Left ventricle myocardium inferior (tissue), 1 donor: ENCODE data around the gene CLPTM1. TPM values are rescaled to one million over a fixed set of nuclear protein-coding genes. Genes with fewer than 3 reads are reported as not detected.

ENCODE experiments used
- DNase-seq: peaks from one replicate; pipeline ENCODE4 v3.0.0-alpha.2; 2020
- H3K27ac ChIP-seq: fragments of 200-600 bp; replicated peaks from 2 replicates; pipeline ENCODE4 v1.8.0; 2021
- H3K27me3 ChIP-seq: fragments of 200-600 bp; 2 replicates; pipeline ENCODE4 v1.8.0; 2021; ENCODE audit warnings: low read depth
- H3K36me3 ChIP-seq: fragments of 200-600 bp; 2 replicates; pipeline ENCODE4 v1.8.0; 2021
- H3K4me1 ChIP-seq: fragments of 200-600 bp; 2 replicates; pipeline ENCODE4 v1.8.0; 2021
- H3K4me3 ChIP-seq: fragments of 200-600 bp; 2 replicates; pipeline ENCODE4 v1.8.0; 2021; ENCODE audit warnings: mild to moderate bottlenecking, moderate library complexity
- H3K9me3 ChIP-seq: fragments of 200-600 bp; replicated peaks from 2 replicates; pipeline ENCODE4 v1.8.0; 2021
- CTCF ChIP-seq: fragments of 200-600 bp; IDR thresholded peaks from 2 replicates; pipeline ENCODE4 v1.8.0; 2021; ENCODE audit warnings: antibody characterized with exemption, mild to moderate bottlenecking, borderline replicate concordance
- intact Hi-C: fragments of 100-400 bp; cut with micrococcal nuclease; formaldehyde crosslinking; loops from one replicate; pipeline ENCODE4 v1.11.0; 2022
- total RNA-seq: library from RNA; stranded (reverse); fragmentation: NEBNext Ultra II Directional; extraction: Animal tissue kit (Norgen Biotek cat#: 25700); gene quantifications from one replicate; pipeline ENCODE4 v1.2.1, GENCODE V29; 2021
- donor health status: DM: no; HTN: yes; CAD: no; lungs with severe emphysema.

CLPTM1 gene
- total RNA-seq, 1 donor from 2014 or later, result 89.3 TPM

- Histone ChIP-seq H3K4me3 (no peak overlapping the region), H3K27me3 (no peaks in the 10 kb centered on the region), H3K4me1 (no peaks in the 10 kb centered on the region), H3K9me3 (no peaks in the 10 kb centered on the region), H3K27ac (no peak overlapping the region), H3K36me3 (peaks cover 79% of the 10 kb centered on the region)
- no peak for DNase-seq
- intact Hi-C loops, result no loop called here
- no peak for TF ChIP-seq CTCF
Observed at GRCh38 chr19:44975444-44975843, 20.3 kb downstream of the CLPTM1 start.

- TF ChIP-seq CTCF, result no peak
- Histone ChIP-seq H3K27ac (no peak overlapping the region), H3K27me3 (no peaks in the 10 kb centered on the region), H3K9me3 (no peaks in the 10 kb centered on the region), H3K4me1 (no peaks in the 10 kb centered on the region), H3K36me3 (peaks cover 96% of the 10 kb centered on the region), H3K4me3 (no peak overlapping the region)
- intact Hi-C loops, result no loop called here
- DNase-seq, result no peak
Observed at GRCh38 chr19:44984005-44984404, 28.8 kb downstream of the CLPTM1 start.

- Histone ChIP-seq H3K4me3 (no peak overlapping the region), H3K9me3 (no peaks in the 10 kb centered on the region), H3K27me3 (no peaks in the 10 kb centered on the region), H3K4me1 (no peaks in the 10 kb centered on the region), H3K36me3 (peaks cover 94% of the 10 kb centered on the region), H3K27ac (no peak overlapping the region)
- intact Hi-C loops, result no loop called here
- TF ChIP-seq CTCF, result no peak
- DNase-seq, result no peak
Observed at GRCh38 chr19:44985445-44985844, 30.3 kb downstream of the CLPTM1 start.

DNA sequence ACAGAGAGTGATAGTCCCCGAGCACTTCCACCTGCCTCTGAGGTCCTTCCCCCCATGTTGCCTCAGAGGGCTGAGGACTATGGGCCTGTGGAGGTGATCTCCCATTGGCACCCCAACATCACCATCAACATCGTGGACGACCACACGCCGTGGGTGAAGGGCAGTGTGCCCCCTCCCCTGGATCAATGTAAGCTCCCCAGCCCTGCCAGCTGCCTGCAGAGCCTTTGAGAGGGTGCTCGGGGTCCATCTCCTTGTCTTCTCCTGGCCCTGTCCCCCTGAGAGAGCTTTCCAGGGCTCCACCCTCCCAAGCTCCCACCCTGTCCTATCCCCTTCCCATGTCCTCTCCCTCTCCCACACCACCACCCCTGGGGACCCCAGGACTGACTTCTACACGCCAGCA is 31.2 kb downstream of the CLPTM1 start:
- Histone ChIP-seq H3K27ac (no peak overlapping the region), H3K36me3 (peaks cover 96% of the 10 kb centered on the region), H3K27me3 (no peaks in the 10 kb centered on the region), H3K9me3 (no peaks in the 10 kb centered on the region), H3K4me1 (no peaks in the 10 kb centered on the region), H3K4me3 (no peak overlapping the region)
- no peak for TF ChIP-seq CTCF
- intact Hi-C loops, result no loop called here
- no peak for DNase-seq

GRCh38 chr19:44987148-44987675 is 32.0 kb downstream of the CLPTM1 start:
- Histone ChIP-seq H3K4me1 (no peaks in the 10 kb centered on the region), H3K27ac (no peak overlapping the region), H3K9me3 (no peaks in the 10 kb centered on the region), H3K36me3 (peaks cover 96% of the 10 kb centered on the region), H3K4me3 (no peak overlapping the region), H3K27me3 (no peaks in the 10 kb centered on the region)
- intact Hi-C loops, result no loop called here
- no peak for DNase-seq
- no peak for TF ChIP-seq CTCF
